GM06990 (cell line): ENCODE measurements around the gene KCNIP4.

Experiments
- DNase-seq: peaks from one replicate; pipeline ENCODE4 v3.0.0-alpha.2; 2011; ENCODE audit not compliant: insufficient read length; ENCODE audit errors: extremely low read depth
- H3K27me3 ChIP-seq: replicated peaks from 2 replicates; pipeline ENCODE4 v1.6.0; 2011; ENCODE audit warnings: low read length; ENCODE audit not compliant: control insufficient read depth, insufficient read depth
- H3K36me3 ChIP-seq: 2 replicates; pipeline ENCODE4 v1.5.1; 2011; ENCODE audit warnings: low read length; ENCODE audit not compliant: control insufficient read depth, insufficient read depth
- H3K4me3 ChIP-seq: replicated peaks from 2 replicates; pipeline ENCODE4 v1.5.1; 2011; ENCODE audit warnings: low read depth, mild to moderate bottlenecking, control low read depth, low read length
- CTCF ChIP-seq: IDR thresholded peaks from 2 replicates; pipeline ENCODE4 v1.5.1; 2011; ENCODE audit warnings: low read length, control low read depth, mild to moderate bottlenecking, inconsistent platforms; ENCODE audit not compliant: insufficient read depth, poor library complexity, severe bottlenecking

Gene KCNIP4

GRCh38 chr4:21778702-21779101 is 169.9 kb downstream of the KCNIP4 start:
- Histone ChIP-seq H3K36me3 (no peaks in the 10 kb centered on the region), H3K4me3 (no peak overlapping the region), H3K27me3 (no peaks in the 10 kb centered on the region)
- DNase-seq: no peak
- TF ChIP-seq CTCF: no peak

- Histone ChIP-seq H3K4me3 (no peak overlapping the region), H3K27me3 (no peaks in the 10 kb centered on the region), H3K36me3 (no peaks in the 10 kb centered on the region)
- no peak for TF ChIP-seq CTCF
- no peak for DNase-seq
Observed at GRCh38 chr4:21775703-21776102, 172.9 kb downstream of the KCNIP4 start.

GRCh38 chr4:21769404-21770147 is 179.0 kb downstream of the KCNIP4 start:
- Histone ChIP-seq H3K4me3 (no peak overlapping the region), H3K36me3 (no peaks in the 10 kb centered on the region), H3K27me3 (no peaks in the 10 kb centered on the region)
- no peak for DNase-seq
- TF ChIP-seq CTCF: no peak

- peak; percentile 69 for TF ChIP-seq CTCF
- Histone ChIP-seq H3K4me3 (no peak overlapping the region), H3K27me3 (no peaks in the 10 kb centered on the region), H3K36me3 (no peaks in the 10 kb centered on the region)
- DNase-seq: peak; percentile 24
Observed at GRCh38 chr4:21768349-21769310, 179.9 kb downstream of the KCNIP4 start.

GRCh38 chr4:21765810-21766407 is 182.7 kb downstream of the KCNIP4 start:
- DNase-seq: no peak
- H3K4me3 ChIP-seq: no peak overlapping the region
- TF ChIP-seq CTCF: peak; percentile 88

More at GRCh38 chr4:21765810-21766407, 182.7 kb downstream of the KCNIP4 start:
- Histone ChIP-seq H3K36me3 (no peaks in the 10 kb centered on the region), H3K27me3 (no peaks in the 10 kb centered on the region)
